Measurements from ENCODE around the gene FUT3.

DNA sequence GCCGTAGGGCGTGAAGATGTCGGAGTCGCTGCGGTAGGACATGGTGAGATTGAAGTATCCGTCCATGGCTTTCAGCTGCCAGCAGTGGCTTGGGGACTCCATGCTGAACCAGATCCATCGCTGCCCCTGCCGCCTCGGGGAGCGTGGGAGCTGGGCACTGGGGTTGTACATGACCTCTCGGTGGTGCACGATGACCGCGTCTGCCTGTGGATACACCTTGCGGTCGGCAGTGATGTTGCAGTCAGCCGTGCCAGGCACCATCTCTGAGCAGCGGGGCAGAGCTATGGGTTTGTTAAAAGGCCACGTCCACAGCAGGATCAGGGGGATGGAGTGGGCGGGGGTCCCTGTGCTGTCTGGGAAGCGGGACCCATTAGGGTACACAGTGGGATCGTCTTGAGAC lies 19.2 kb downstream of the FUT3 start:
- TF ChIP-seq POLR2A (IDR thresholded peaks at IDR 0.05) (no peak), POLR2AphosphoS5 (IDR thresholded peaks at IDR 0.05) (no peak), EP300 (IDR thresholded peaks at IDR 0.05) (no peak)
- TF ChIP-seq, protein P1, sequence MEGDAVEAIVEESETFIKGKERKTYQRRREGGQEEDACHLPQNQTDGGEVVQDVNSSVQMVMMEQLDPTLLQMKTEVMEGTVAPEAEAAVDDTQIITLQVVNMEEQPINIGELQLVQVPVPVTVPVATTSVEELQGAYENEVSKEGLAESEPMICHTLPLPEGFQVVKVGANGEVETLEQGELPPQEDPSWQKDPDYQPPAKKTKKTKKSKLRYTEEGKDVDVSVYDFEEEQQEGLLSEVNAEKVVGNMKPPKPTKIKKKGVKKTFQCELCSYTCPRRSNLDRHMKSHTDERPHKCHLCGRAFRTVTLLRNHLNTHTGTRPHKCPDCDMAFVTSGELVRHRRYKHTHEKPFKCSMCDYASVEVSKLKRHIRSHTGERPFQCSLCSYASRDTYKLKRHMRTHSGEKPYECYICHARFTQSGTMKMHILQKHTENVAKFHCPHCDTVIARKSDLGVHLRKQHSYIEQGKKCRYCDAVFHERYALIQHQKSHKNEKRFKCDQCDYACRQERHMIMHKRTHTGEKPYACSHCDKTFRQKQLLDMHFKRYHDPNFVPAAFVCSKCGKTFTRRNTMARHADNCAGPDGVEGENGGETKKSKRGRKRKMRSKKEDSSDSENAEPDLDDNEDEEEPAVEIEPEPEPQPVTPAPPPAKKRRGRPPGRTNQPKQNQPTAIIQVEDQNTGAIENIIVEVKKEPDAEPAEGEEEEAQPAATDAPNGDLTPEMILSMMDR (IDR thresholded peaks at IDR 0.05): no peak
